ENCODE results near the gene BAZ2B. TPM values are rescaled to one million over a fixed set of nuclear protein-coding genes. Genes with fewer than 3 reads are reported as not detected.

Gene BAZ2B
- total and polyA plus RNA-seq, 2 of the 13 experiments (the other 11 are each of a cell fraction or from before 2014, with no cell fraction given) = 14.0 to 15.1 TPM

DNA sequence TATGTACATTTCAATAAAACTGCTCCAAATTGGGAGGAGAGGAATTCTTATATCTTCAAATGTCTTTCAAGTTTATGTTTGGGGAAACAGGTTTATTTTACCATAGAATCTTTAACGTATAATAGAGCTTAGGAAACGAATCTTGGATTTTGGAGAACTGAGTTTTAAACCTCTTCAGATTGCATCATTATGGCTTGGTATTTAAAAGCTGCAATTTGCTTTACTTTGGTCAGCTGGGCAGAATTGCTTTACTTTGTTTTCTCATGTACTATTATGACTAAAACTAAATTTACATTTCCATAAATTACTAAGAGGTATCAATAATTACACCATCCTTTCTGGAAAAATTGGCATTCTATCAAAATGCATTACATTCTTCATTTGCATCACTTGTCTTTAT is 54.6 kb downstream of the BAZ2B start:
- ChIA-PET CTCF (ENCODE audit: low intra/inter-chr PET ratio, low total read pairs) (no interaction called here), POLR2A (no interaction called here)
- Histone ChIP-seq H3K27ac (ENCODE audit: extremely low read length, insufficient read depth, low read length) (no peak overlapping the region), H4K20me1 (ENCODE audit: insufficient read depth, low read length) (no peaks in the 10 kb centered on the region), H3K9me3 (ENCODE audit: low read length) (no peaks in the 10 kb centered on the region), H3K79me2 (ENCODE audit: insufficient read depth, low read length) (no peaks in the 10 kb centered on the region), H3K4me2 (ENCODE audit: low read depth, low read length) (no peak overlapping the region), H3K27me3 (ENCODE audit: control insufficient read depth in 1 of 2, insufficient read depth in 2 of 2, low read length in 2 of 2) (no peaks in the 10 kb centered on the region), H3K36me3 (replicated peaks in 1 of 2; ENCODE audit: control insufficient read depth in 1 of 2, insufficient read depth in 2 of 2, low read length in 2 of 2) (no peaks in the 10 kb centered on the region), H3K9ac (ENCODE audit: insufficient read depth, low read depth, low read length) (no peak overlapping the region), H2AFZ (ENCODE audit: low read length) (no peak overlapping the region), H3K4me1 (ENCODE audit: insufficient read depth, low read length) (no peaks in the 10 kb centered on the region), H3K4me3 (replicated peaks in 1 of 3; ENCODE audit: insufficient read depth in 1 of 3, low read depth in 2 of 3, low read length in 3 of 3) (no peak overlapping the region)
- WGBS (ENCODE audit: low lambda C conversion rate) = 89% methylated on average over 2 of the region's 2 CpGs
- DNase-seq (ENCODE audit: low spot score) = no peak
- TF ChIP-seq GATA4 (IDR thresholded peaks at IDR 0.05; ENCODE audit: borderline replicate concordance, low read depth) (no peak), ISX (CRISPR knock-in tag; conservative IDR thresholded peaks at IDR 0.05) (no peak)
- intact Hi-C loops (cut with micrococcal nuclease; ENCODE audit: unreplicated experiment) = no loop called here
- BruUV-seq (replicated peaks) = no TSS peak
- no peak for ATAC-seq
- in situ Hi-C loops (cut with HindIII; ENCODE audit: extremely low pct_ligation_motif_present, low pct_unique_long_range_greater_than_20kb) = no loop called here
- FAIRE-seq = no peak

DNA sequence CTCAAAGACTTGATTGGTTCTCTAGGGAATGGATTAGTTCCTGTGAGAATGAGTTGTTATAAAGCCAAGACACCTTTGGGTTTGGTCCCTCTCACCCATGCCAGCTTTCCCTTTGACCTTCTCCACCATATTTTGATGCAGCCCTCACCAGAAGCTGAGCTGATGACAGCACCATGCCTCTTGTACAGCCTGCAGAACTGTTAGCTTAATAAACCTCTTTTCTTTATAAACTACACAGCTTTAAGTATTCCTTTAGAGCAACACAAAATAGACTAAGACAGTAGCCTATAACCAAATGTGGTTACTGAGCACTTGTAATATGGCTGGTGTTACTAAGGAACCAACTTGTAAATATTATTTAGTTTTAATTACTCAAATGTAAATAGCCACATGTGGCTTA is 55.1 kb downstream of the BAZ2B start:
- H3K27me3 ChIP-seq (ENCODE audit: control insufficient read depth in 1 of 2, insufficient read depth in 2 of 2, low read length in 2 of 2) = no peaks in the 10 kb centered on the region
- POLR2A ChIA-PET = no interaction called here
- H3K4me2 ChIP-seq (ENCODE audit: low read depth, low read length) = no peak overlapping the region
- DNase-seq (ENCODE audit: low spot score) (no peak), ATAC-seq (no peak), FAIRE-seq (no peak)
- H3K4me1 ChIP-seq (ENCODE audit: insufficient read depth, low read length) = no peaks in the 10 kb centered on the region
- H4K20me1 ChIP-seq (ENCODE audit: insufficient read depth, low read length) = no peaks in the 10 kb centered on the region
- no peak overlapping the region for H3K27ac ChIP-seq (ENCODE audit: extremely low read length, insufficient read depth, low read length)
- H3K36me3 ChIP-seq (replicated peaks in 1 of 2; ENCODE audit: control insufficient read depth in 1 of 2, insufficient read depth in 2 of 2, low read length in 2 of 2) = no peaks in the 10 kb centered on the region
- no peaks in the 10 kb centered on the region for H3K9me3 ChIP-seq (ENCODE audit: low read length)
- H2AFZ ChIP-seq (ENCODE audit: low read length) = no peak overlapping the region
- BruUV-seq (replicated peaks) = no TSS peak
- no peak overlapping the region for H3K4me3 ChIP-seq (replicated peaks in 1 of 3; ENCODE audit: insufficient read depth in 1 of 3, low read depth in 2 of 3, low read length in 3 of 3)
- no peak overlapping the region for H3K9ac ChIP-seq (ENCODE audit: insufficient read depth, low read depth, low read length)
- H3K79me2 ChIP-seq (ENCODE audit: insufficient read depth, low read length) = no peaks in the 10 kb centered on the region
- in situ Hi-C loops (cut with HindIII; ENCODE audit: extremely low pct_ligation_motif_present, low pct_unique_long_range_greater_than_20kb) (no loop called here), intact Hi-C loops (cut with micrococcal nuclease; ENCODE audit: unreplicated experiment) (no loop called here)
- CTCF ChIA-PET (ENCODE audit: low intra/inter-chr PET ratio, low total read pairs) = no interaction called here
- TF ChIP-seq ZNF543 (CRISPR knock-in tag; IDR thresholded peaks at IDR 0.05) (no peak), XRCC5 (optimal IDR thresholded peaks at IDR 0.05; ENCODE audit: low read length) (no peak), SRSF9 (IDR thresholded peaks at IDR 0.05; ENCODE audit: borderline replicate concordance, insufficient read depth, low read depth, low read length, poor library complexity, severe bottlenecking) (no peak)
